ENCODE results near the gene SERHL2.
"Not testable (repeated sequence)": the region's sequence is repeated elsewhere in the genome, so short reads cannot be mapped to it uniquely, and the experiment has no call there.

SERHL2 gene

DNA sequence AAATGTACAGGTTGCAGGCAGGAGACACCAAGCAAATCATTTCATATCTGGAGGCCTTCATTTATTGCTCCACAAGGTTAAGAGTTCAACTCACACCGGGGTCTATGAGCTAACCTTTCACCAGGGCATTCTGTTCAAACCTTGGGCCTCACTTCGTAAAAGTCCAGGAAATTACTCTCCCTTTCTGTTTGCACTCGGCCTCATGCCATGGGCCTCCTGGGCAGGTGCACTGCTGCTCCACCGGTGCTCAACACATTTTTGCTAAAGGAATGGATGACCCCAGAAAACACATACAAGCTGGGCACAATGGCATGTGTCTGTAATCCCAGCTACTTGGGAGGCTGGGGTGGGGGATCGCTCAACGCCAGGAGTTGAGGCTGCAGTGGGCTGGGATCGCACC lies 17.6 kb upstream of the SERHL2 start:
- no peak for DNase-seq

DNA sequence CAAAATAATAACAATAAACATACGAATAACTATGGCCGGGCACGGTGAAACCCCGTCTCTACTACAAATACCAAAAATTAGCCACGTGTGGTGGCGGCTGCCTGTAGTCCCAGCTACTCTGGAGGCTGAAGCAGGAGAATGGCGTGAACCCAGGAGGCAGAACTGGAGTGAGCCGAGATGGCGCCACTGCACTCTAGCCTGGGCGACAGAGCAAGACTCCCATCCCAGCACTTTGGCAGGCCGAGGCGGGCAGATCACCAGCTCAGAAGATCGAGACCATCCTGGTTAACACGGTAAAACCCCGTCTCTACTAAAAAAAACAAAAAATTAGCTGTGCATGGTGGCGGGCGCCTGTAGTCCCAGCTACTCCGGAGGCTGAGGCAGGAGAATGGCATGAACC lies 17.1 kb upstream of the SERHL2 start:
- not testable (repeated sequence) for DNase-seq

DNA sequence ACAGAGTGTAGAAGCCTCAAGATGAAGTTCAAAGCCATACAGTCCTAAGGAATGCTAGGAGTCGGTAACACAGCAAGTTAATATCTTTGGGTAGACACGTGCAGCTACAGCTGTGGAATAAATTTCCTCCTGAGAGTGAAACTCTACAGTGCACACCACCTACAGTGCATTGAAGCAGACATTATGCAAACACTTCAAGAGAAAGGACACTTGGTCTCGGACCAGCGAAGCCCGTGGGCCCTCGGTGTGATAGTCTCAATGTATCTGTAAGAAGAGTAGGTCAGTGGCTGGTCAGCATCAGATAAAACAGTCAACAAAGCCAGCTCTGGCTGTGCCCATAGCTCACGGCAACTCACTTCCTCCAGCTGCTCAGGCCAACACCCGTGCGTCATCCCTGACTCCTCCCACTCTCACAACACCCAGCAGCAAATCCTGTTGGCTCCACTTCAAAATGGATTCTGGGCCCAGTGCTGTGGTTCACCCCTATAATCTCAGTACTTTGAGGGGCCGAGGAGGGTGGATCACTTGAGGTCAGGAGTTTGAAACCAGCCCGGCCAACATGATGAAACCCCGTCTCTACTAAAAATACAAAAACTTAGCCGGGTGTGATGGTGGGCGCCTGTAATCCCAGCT lies 16.4 kb upstream of the SERHL2 start:
- not testable (repeated sequence) for DNase-seq

DNA sequence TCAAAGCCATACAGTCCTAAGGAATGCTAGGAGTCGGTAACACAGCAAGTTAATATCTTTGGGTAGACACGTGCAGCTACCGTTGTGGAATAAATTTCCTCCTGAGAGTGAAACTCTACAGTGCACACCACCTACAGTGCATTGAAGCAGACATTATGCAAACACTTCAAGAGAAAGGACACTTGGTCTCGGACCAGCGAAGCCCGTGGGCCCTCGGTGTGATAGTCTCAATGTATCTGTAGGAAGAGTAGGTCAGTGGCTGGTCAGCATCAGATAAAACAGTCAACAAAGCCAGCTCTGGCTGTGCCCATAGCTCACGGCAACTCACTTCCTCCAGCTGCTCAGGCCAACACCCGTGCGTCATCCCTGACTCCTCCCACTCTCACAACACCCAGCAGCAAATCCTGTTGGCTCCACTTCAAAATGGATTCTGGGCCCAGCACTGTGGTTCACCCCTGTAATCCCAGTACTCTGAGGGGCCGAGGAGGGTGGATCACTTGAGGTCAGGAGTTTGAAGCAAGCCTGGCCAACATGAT lies 14.5 kb upstream of the SERHL2 start:
- DNase-seq = not testable (repeated sequence)

DNA sequence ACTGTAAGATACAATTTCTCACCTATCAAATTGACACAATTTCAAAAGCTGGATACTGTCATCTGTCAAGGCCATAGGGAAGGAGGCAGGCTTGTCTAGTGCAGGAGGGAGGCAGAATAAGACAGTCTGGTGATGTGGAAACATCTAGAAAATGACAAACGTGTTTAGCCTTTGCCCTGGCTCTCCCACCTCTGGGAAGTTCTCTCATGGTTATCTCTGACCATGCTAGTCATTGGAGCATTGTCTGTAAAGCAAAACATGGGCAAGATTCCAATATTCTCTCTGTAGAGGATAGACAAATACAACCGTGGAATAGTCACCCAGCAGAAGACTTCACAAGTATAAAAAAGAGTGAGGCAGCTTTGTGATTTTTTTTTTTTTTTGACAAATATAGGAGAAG lies 9.1 kb upstream of the SERHL2 start:
- DNase-seq = no peak

DNA sequence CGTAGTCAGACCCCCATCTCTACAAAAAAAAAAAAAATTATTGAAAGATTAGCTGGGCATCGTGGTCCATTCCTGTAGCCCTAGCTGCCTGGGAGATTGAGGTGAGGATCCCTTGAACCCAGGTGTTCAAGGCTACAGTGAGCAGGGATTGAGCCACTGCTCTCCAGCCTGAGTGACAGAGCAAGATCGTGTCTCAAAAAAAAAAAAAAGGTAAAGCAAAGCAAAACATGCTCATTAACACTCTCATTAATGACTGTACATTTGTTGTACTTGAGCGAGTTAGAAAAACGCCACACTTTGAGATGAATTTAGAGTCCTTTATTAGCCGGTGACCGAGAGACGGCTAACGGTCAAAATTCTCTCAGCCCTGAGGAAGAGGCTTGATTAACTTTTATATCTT lies 6.2 kb upstream of the SERHL2 start:
- DNase-seq = no peak

DNA sequence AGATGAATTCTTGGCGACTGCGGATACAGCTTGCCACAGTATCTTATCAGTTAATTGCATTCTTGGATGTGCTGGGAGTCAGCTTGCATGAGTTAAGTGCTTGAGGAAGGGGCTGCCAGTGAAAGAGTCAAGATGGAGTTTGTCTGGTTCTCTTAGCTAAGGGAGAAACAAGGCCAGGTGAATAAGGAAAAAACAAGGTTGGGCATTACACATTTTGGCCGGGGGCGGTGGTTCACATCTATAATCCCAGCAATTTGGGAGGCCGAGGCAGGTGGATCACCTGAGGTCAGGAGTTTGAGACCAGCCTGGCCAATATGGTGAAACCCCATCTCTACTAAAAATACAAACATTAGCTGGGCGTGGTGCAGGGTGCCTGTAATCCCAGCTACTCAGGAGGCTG lies 5.6 kb upstream of the SERHL2 start:
- not testable (repeated sequence) for DNase-seq

DNA sequence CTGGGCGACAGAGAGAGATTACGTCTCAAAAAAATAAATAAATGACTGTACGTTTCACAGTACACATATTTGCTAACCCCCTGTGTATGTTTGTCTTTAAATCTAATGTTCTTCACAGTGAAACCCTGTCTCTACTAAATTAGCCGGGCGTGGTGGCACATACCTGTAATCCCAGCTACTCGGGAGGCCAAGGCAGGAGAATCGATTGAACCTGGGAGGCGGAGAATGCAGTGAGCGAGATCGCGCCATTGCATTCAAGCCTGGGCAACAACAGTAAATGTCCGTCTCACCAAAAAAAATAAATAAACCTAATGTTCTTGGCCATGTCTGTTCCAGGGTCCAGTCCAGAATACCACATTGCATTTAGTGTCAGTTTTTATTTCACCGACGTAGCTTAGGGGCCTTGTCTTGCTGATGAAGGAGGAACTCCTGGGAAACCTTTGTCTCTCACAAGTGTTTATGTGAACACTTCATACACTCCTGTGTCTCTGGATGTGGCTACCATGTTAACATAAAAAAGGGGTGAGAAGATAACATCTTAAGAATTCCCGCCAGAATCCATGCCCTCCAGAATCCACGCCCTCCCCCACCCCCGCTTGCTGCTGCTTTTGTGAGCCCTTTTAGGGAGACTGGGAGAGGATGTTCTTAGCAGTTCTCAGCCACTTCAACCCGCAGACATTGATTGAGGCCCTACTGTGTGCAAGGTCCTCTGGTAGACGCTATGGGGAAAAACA lies 5.0 kb upstream of the SERHL2 start:
- no peak for DNase-seq

DNA sequence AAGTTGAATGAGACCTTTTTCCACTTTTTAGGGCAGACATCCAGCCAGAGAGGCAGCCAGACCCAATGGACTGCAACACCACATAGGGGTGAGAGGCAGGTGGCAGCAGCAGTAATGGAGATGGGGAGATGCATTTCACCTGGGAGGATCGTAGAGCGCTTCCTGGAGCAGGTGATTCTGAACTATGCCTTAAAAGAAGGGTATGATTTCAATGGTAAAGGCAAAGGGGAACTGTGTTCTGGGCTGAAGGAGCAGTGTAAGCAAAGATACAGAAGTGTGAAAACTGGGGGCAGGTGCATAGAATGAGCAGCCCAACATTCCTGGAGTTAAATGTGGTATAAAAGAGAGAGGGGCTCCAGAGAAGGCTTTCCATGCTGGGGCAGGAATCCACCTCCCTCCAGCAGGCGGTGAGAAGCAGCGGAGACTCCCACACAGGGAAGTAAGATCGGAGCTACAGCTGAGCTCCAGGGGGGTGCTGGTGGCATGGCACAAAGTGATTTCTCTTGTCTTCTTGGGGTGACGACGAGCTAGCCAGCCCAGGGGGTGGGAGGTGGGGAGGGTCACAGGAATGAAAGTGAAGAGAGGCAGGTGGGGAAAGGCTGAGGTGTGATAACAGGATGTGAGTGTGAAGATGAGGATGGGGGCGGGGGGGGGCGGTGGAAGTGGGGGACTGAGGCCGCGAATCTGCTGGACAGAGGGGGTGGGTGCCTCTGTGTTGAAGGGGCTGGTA lies 4.3 kb upstream of the SERHL2 start:
- DNase-seq = no peak

DNA sequence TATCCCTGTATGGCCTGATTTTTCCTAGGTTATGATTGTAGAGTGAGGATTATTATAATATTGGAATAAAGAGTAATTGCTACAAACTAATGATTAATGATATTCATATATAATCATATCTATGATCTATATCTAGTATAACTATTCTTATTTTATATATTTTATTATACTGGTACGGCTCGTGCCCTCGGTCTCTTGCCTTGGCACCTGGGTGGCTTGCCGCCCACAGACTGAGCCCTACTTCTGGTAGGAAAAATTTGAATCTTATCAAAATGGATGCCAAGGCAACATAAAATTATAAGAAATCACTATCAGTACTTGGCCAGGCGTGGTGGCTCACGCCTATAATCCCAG lies 1.5 kb upstream of the SERHL2 start:
- not testable (repeated sequence) for DNase-seq

DNA sequence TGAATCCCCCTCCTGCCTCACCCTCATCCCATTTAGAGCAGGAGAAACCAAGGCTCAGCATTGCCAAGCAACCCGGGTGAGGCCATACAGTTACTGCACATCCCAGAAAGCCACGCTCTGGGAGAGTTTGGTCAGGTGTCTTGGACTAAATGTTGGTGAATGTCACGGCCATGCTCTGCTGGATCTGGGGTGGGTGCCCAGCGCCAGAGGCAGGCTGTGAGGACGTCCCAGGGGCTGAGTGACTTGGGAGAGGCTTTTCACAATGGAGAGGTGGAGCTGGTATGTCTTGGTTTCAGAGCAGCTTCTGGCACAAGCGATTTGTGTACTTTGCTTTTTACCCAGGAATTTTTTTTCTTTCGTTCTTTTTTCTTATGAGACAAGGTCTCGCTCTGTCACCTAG lies 6.6 kb downstream of the SERHL2 start:
- DNase-seq = no peak

DNA sequence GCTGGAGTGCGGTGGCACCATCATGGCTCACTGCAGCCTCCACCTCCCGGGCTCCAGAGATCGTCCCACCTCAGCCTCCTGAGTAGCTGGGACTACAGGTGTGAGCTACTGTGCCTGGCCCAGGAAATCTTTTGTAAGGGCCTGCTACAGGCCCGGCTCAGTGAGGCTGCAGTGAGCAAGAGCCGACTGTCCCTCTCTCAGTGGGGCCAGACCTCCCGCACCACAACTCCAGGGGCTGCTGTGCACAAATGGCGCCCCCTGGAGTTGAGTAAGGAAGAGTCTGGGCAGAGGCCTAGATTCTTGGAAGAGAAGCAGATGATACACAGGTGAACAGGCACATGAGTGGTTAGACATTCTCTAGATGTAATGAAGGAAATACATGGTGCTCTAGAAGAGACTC lies 7.0 kb downstream of the SERHL2 start:
- no peak for DNase-seq

DNA sequence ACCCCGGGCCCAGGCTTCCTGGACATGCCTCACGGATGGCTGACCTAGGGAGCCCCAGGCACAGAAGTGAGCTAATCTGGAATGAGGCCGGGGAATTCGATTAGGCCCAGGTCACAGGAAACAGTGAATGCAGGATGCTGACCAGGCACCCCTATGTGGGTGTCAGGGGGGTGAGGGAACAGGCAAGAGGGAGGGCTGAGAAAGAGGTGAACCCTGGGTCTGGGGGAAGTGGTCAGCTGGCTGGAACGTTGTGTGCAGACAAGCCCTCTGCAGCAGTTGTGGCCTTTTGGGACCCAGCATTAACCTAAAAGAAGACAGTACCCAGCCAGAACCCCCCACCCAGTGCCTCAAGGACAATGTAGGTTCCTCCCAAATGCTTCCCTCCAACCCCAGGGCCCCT lies 8.1 kb downstream of the SERHL2 start:
- no peak for DNase-seq

DNA sequence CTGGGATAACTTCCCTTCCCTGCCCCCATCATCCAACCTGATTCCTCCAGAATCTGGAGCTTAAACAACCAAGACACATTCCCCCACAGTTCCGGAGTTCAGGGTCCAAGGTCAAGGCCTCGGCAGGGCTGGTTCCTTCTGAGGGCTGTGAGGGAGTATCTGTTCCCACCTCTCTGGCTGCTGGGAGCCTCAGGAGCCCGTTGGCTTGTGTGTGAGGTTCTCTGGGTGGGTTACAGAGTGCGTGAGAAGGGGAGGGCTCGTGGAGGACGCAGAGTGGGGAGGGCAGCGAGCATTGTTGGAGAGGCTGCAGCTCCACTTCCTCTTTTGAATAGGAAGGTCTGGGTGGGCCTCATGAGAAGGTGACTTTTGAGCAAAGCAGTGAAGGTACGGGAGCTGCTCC lies 8.5 kb downstream of the SERHL2 start:
- no peak for DNase-seq

DNA sequence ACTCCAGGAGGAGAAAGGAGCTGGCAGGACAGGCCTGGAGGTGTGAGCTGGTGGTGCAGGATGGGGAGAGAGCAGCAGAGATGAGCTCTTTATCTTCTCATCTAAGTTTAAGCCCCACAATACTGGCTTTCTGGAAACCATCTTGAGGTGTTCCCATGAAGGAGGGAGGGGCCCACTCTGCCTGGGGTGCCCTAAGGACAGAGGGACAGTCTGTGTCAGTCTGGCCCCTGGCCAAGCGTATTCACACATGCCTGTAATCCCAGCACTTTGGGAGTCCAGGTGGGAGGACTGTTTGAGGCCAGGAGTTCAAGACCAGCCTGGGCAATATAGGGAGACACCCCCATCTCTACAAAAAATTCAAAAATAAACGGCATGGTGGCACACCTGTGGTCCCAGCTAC lies 8.9 kb downstream of the SERHL2 start:
- no peak for DNase-seq

DNA sequence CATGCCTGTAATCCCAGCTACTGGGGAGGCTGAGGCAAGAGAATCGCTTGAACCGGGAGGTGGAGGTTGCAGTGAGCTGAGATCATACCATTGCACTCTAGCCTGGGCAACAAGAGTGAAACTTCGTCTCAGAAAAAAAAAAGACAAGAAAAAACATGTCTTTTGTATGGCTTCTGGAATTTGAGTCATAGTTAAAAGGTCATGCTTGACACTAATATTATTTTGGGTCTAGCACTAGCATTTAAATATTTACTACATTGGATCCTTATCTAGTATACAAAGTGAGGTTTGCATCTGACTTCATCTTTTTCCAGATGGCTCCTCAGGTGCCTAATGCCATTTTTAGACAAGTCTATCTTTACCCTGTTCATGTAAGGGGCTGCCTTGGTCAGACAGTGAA lies 10.2 kb downstream of the SERHL2 start:
- not testable (repeated sequence) for DNase-seq

DNA sequence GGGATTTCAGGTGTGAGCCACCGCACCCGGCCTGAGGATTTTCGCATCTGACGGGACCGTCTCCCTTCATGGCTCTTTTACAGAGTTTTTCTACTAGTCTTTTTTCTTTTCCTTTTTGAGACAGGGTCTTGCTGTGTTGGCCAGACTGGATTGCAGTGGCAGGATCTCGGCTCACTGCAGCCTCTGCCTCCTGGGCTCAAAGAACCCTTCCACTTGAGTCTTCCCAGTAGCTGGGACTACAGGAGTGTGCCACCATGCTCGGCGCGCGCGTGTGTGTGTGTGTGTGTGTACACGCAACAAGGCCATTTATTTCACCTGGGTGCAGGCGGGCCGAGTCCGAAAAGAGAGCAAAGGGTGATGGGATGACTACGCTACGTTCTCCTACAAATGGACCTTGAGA lies 10.9 kb downstream of the SERHL2 start:
- no peak for DNase-seq

DNA sequence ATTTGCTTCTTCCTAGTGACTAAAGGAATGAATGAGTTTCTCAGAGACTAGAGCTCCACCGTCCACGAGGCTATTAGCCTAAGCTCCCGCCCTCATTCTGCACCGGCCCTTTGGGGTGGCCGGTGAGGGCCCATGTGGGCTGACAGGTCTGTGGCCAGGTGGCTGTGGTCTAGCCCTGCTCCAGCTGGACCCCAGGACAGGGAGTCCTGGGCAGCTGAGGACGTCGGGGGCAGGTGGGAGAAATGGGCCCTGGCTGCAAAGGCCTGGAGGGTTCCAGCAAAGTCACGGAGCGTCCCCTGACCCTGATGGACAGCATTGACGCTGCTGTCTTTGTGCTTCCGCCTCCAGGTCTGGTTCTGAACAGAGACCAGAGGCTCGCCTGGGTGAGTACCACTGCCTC lies 12.2 kb downstream of the SERHL2 start:
- DNase-seq = no peak

DNA sequence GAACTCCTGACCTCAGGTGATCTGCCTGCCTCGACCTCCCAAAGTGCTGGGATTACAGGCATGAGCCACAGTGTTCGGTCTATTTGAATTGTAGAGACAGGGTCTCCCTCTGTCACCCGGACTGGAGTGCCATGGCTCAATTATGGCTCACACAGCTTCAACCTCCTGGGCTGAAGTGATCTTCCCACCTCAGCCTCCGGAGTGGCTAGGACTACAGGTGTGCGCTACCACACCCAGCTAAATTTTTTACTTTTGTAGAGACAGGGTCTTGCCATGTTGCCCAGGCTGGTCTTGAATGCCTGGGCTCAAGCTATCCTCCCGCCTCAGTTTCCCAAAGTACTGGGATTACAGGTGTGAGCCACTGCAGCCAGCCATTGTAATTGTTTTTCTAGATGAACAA lies 14.2 kb downstream of the SERHL2 start:
- not testable (repeated sequence) for DNase-seq

DNA sequence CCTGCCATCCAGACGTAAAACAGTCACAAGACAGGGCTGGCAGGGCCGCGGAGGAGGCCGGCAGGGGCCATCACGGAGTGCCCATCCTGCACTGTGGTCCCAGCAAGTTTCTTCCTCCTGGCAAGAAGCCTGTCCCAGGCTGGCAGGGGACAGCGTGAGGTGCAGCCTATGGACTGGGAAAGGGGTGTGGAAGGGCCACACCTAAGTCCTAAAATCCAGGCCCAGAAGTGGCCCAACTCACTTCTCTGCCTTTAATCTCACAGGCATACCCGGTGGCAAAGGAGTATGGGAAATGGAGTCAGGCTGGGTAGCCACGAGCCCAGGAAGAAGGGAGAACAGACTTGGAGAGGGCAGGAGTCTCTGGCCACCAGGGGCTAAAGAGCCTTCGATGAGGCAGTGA lies 16.8 kb downstream of the SERHL2 start:
- not testable (repeated sequence) for DNase-seq

DNA sequence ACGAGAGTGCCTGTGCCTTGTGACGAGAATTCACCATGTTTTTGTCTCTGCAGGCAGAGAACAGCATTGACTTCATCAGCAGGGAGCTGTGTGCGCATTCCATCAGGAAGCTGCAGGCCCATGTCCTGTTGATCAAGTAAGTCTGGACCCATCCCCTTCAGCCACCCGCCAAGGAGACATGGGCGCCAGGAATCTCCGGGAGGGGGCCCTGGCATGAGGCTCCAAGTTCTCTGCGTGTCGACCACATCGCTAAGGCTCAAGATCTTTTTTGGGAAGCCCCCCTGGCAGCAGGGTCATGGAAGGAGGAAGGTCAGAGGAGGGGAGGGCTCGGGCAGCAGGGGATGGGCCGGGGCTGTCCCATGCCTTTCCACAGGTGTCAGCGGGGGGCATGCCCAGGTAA lies 17.3 kb downstream of the SERHL2 start:
- DNase-seq = not testable (repeated sequence)

DNA sequence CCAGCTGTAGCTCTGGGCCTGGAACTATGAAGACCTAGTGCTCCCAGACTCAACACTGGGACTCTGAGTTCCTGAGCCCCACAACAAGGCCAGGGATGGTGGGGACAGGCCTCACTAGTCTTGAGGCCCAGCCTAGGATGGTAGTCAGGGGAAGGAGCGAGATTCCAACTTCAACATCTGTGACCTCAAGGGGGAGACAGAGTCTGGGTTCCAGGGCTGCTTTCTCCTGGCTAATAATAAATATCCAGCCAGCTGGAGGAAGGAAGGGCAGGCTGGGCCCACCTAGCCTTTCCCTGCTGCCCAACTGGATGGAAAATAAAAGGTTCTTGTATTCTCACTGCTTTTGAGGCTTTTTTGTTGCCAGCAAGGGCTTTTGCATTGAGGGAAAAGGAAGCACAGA lies 20.3 kb downstream of the SERHL2 start:
- DNase-seq = not testable (repeated sequence)

DNA sequence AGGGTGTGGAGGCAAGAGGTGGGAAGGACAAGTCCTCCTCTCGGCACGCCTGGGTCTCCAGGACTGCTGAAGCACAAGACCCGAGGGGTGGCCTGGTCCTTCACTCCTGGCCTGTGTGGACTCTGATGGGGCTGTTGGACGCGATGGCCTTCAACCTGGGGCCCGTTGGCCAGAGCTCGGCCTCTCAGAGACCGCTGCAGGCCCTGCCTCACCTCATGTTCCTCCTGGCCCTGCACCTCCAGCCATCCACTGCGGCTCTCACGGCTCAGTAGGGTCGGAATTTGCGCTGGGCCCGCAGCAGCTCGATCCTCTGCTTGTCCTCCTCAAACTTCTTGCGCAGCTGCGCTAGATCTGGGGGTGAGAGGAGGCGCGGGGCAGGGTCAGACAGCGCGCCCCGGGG lies 20.7 kb downstream of the SERHL2 start:
- not testable (repeated sequence) for DNase-seq

DNA sequence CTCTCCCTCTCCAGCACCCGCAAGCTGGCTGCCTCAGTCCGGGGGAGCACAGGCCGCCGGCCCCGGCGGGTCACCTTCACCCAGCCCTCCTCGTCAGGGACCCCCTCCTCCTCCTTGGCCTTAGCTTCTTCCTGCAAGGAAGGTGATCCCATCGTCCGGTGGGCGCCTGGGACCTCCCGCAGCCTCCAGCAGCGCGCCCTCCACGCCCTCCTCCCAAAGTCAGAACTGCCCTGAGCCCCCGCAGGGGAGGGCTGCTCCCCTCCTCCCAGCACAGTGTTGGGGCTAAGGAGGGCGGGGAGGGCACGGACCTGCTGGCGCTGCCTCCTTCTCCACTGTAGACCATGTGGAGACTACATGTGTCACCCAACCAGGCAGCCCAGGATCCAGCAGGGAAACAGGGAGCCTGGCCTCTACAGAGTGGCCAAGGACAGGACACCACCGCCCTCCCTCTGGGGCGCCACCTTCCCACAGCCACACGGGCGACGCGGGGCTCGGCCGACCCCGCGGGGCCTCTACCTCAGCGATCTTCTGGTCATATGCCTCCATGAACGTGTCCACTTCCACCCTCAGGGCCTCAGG lies 22.3 kb downstream of the SERHL2 start:
- DNase-seq = not testable (repeated sequence)

Measured in right forelimb (tissue), 1 donor.